GM12878 (cell line): ENCODE measurements around the gene SCAF8.

Experiments
- CUX1 ChIP-seq: IDR thresholded peaks from 2 replicates; pipeline ENCODE4 v1.6.1; 2012; ENCODE audit warnings: improper control_type of control experiment, low read depth, low read length; ENCODE audit not compliant: insufficient replicate concordance
- IRF3 ChIP-seq: fragments of 450-650 bp; IDR thresholded peaks from 2 replicates; pipeline ENCODE4 v1.6.1; 2014; ENCODE audit warnings: mild to moderate bottlenecking

- TF ChIP-seq CUX1 (no peak), IRF3 (no peak)
Observed at GRCh38 chr6:154821099-154821498, 87.9 kb downstream of the SCAF8 start.
